H1 (cell line): ENCODE data around the gene GNAS. TPM values are rescaled to one million over a fixed set of nuclear protein-coding genes. Genes with fewer than 3 reads are reported as not detected.

ENCODE experiments used
- ASH2L ChIP-seq: fragments of 200-600, 300-600 bp; sonication (generic); IDR thresholded peaks from one replicate; pipeline ENCODE4 v1.7.1; 2017; ENCODE audit warnings: low read length
- CHD7 ChIP-seq: fragments of 300-600 bp; sonication (generic); IDR thresholded peaks from 2 replicates; pipeline ENCODE4 v1.7.1; 2012; ENCODE audit warnings: low read length, moderate library complexity, mild to moderate bottlenecking, inconsistent platforms; ENCODE audit not compliant: insufficient replicate concordance
- KDM1A ChIP-seq: fragments of 200-600, 300-600 bp; sonication (generic); IDR thresholded peaks from 2 replicates; pipeline ENCODE4 v1.7.1; 2016; ENCODE audit warnings: mild to moderate bottlenecking, low read length, borderline replicate concordance
- NANOG ChIP-seq: IDR thresholded peaks from 2 replicates; pipeline ENCODE4 v1.6.1; 2011; ENCODE audit warnings: low read length, low read depth, mild to moderate bottlenecking, inconsistent platforms; ENCODE audit not compliant: insufficient read depth, poor library complexity, severe bottlenecking
- RBBP5 ChIP-seq: IDR thresholded peaks from 2 replicates; pipeline ENCODE4 v1.7.1; 2012; ENCODE audit warnings: low read depth, mild to moderate bottlenecking, inconsistent platforms, low read length, moderate library complexity, borderline replicate concordance
- RFX5 ChIP-seq: IDR thresholded peaks from 2 replicates; pipeline ENCODE4 v1.6.1; 2011; ENCODE audit warnings: low read depth, low read length, improper control_type of control experiment, borderline replicate concordance
- SP2 ChIP-seq: IDR thresholded peaks from 2 replicates; pipeline ENCODE4 v1.6.1; 2012; ENCODE audit warnings: mild to moderate bottlenecking, low read length, inconsistent platforms
- polyA plus RNA-seq, 7 experiments: library from polyadenylated mRNA; depleted of rRNA in 3 of 7; stranded (reverse) in 5 of 7; unstranded in 2 of 7; fragments of >200 nt in 5 of 7; fragments of 200-250 nt in 2 of 7; gene quantifications; 1 replicate in 5 of 7; 2 replicates in 1 of 7; 4 replicates in 1 of 7; pipeline versions ENCODE4 v1.2.1 to v1.2.3, GENCODE V29; 2011 to 2013; ENCODE audit warnings: missing spikeins in 2 of 7, mixed read lengths in 2 of 7
- total RNA-seq: library from RNA; stranded (reverse); fragmentation: NEBNext Ultra II Directional; extraction: Animal tissue kit (Norgen Biotek cat#: 25700); gene quantifications from 2 replicates; pipeline ENCODE4 v1.2.1, GENCODE V29; 2021

Gene GNAS
- total and polyA plus RNA-seq, 2 of the 8 experiments (the other 6 are each of a cell fraction or from before 2014, with no cell fraction given) = 989 to 1,613 TPM

- TF ChIP-seq KDM1A (no peak), RFX5 (no peak), CHD7 (no peak), RBBP5 (no peak), NANOG (no peak), SP2 (no peak), ASH2L (no peak)
Measured at GRCh38 chr20:58867211-58867610, 14.7 kb downstream of the GNAS start (continued).
